ENCODE data around the gene CCDC126. TPM values are rescaled to one million over a fixed set of nuclear protein-coding genes. Genes with fewer than 3 reads are reported as not detected.

Gene CCDC126
- total RNA-seq, 2 donors from 2014 or later = 7.6 to 10.6 TPM

GRCh38 chr7:23628370-23628769 is 31.2 kb downstream of the CCDC126 start:
- Histone ChIP-seq H3K36me3 (no peaks in the 10 kb centered on the region), H3K4me1 (no peaks in the 10 kb centered on the region), H3K9ac (ENCODE audit: low read depth in 2 of 2, low read length in 2 of 2) (no peak overlapping the region), H3K27ac (no peak overlapping the region), H3K27me3 (no peaks in the 10 kb centered on the region), H3K4me3 (no peak overlapping the region), H3K9me3 (no peaks in the 10 kb centered on the region)
- intact Hi-C loops (cut with DNase I) = no loop called here
- no peak for DNase-seq
- no peak for TF ChIP-seq CTCF (IDR thresholded peaks at IDR 0.05)

- DNase-seq = no peak
- Histone ChIP-seq H3K4me1 (no peaks in the 10 kb centered on the region), H3K27ac (no peak overlapping the region), H3K27me3 (no peaks in the 10 kb centered on the region), H3K9ac (ENCODE audit: low read depth in 2 of 2, low read length in 2 of 2) (no peak overlapping the region), H3K36me3 (no peaks in the 10 kb centered on the region), H3K9me3 (no peaks in the 10 kb centered on the region), H3K4me3 (no peak overlapping the region)
- no peak for TF ChIP-seq CTCF (IDR thresholded peaks at IDR 0.05)
- intact Hi-C loops (cut with DNase I) = no loop called here
These were observed 36.2 kb downstream of the CCDC126 start for GRCh38 chr7:23633417-23633816.

- Histone ChIP-seq H3K27ac (no peak overlapping the region), H3K4me3 (no peak overlapping the region), H3K27me3 (no peaks in the 10 kb centered on the region), H3K9ac (ENCODE audit: low read depth in 2 of 2, low read length in 2 of 2) (no peak overlapping the region), H3K36me3 (no peaks in the 10 kb centered on the region), H3K9me3 (no peaks in the 10 kb centered on the region), H3K4me1 (no peaks in the 10 kb centered on the region)
- no peak for DNase-seq
- no peak for TF ChIP-seq CTCF (IDR thresholded peaks at IDR 0.05)
- intact Hi-C loops (cut with DNase I) = no loop called here
These were observed 48.6 kb downstream of the CCDC126 start for GRCh38 chr7:23645822-23646221.

DNA sequence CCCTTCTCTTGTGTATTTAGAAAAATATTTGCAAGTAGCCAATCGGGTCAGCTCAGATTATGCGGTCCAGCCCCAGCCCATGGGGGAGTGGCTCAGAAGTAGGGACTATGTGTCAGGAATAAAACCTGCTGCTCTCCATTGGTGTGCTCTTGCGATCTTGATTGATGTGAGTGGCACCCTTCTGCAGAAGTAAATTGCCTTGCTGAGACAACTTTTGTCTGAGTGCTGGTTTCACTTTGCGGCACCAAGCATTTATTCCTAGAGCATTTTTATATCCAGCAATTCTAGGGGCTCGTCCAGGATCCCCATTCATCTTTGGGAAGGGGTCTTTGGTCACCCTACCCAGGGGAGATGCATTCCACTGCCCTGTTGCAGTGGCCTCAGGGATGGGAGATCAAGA is 56.8 kb downstream of the CCDC126 start:
- intact Hi-C loops (cut with DNase I) = loop anchor here (10.0 kb wide), 1 partner anchor 61 kb away; the partner anchor contains the start of gene STK31
- Histone ChIP-seq H3K4me1 (no peaks in the 10 kb centered on the region), H3K9ac (ENCODE audit: low read depth in 2 of 2, low read length in 2 of 2) (no peak overlapping the region), H3K36me3 (no peaks in the 10 kb centered on the region), H3K4me3 (no peak overlapping the region), H3K27me3 (no peaks in the 10 kb centered on the region), H3K9me3 (peaks cover 6% of the 10 kb centered on the region), H3K27ac (no peak overlapping the region)
- no peak for DNase-seq
- TF ChIP-seq CTCF (IDR thresholded peaks at IDR 0.05) = no peak

- H3K27me3 ChIP-seq = no peaks in the 10 kb centered on the region
- peak; percentile 49 for TF ChIP-seq CTCF (IDR thresholded peaks at IDR 0.05)
- H3K4me3 ChIP-seq = no peak overlapping the region
- peak; percentile 40 for DNase-seq
- intact Hi-C loops (cut with DNase I) = loop anchor here (10.0 kb wide), 1 partner anchor 60 kb away; the partner anchor contains the start of gene STK31
- H3K27ac ChIP-seq = no peak overlapping the region
- H3K4me1 ChIP-seq = no peaks in the 10 kb centered on the region
- H3K9ac ChIP-seq (ENCODE audit: low read depth in 2 of 2, low read length in 2 of 2) = no peak overlapping the region
- H3K9me3 ChIP-seq = peaks cover 6% of the 10 kb centered on the region
- no peaks in the 10 kb centered on the region for H3K36me3 ChIP-seq
These were observed 57.3 kb downstream of the CCDC126 start for GRCh38 chr7:23654508-23654907.

Measured in colonic mucosa (tissue), 4 donors.